Measurements from ENCODE around the gene WWTR1.

The WWTR1 gene

DNA sequence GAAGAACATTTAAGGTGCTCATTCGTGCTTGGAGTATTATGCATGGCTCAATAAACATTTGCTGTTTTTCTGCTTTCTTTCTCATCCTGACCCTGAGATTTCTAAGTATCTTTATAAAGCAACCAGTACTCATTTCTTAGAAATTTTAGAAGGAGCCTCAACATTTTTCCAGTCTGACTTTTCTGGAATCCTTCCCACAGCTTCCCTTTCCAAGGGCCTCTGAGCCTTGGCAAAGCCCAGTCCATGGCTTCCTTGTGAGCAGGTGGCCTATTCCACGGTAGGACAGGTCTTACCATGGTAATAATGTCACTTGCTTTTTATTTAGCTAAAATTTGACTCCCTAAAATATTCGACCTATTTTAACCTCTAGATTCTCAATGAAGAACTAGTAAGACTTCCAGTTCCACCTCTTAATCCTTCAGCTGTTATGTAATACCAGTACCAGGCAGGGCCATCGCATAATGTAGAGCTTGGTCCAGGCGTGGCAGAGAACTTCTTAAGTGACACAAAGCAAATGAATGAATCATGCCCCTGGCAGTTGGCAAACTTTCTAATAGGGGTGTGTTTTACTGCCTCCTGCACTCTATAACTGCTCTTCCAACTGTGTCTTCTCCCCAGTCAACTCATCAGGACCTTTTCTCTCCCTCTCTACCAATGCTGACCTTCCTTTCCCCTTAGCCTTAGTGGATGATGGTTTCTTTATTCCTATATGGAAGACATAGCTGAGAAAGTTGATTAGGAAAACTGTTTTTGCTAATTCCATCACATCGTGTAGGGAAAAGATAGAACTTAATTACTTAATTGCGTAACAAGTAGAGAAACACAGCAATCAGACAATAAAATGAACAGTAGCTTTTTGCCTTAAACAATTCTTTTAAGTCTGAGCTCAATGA lies 184.2 kb downstream of the WWTR1 start:
- H3K27ac ChIP-seq (ENCODE audit: low read depth, low read length, poor library complexity, severe bottlenecking) = no peak overlapping the region
- H3K36me3 ChIP-seq (ENCODE audit: insufficient read depth, low read length) = no peaks in the 10 kb centered on the region
- H3K9ac ChIP-seq (ENCODE audit: low read length) = no peak overlapping the region
- H3F3A ChIP-seq (ENCODE audit: insufficient read depth, low read length) = no peaks in the 10 kb centered on the region
- H3K4me1 ChIP-seq (ENCODE audit: insufficient read depth, low read length, severe bottlenecking) = no peaks in the 10 kb centered on the region
- H4K20me1 ChIP-seq (ENCODE audit: insufficient read depth, low read length) = no peaks in the 10 kb centered on the region
- H3K9me2 ChIP-seq (ENCODE audit: low read depth, low read length) = no peaks in the 10 kb centered on the region
- no peak overlapping the region for H3K4me3 ChIP-seq (ENCODE audit: low read depth, low read length, poor library complexity, severe bottlenecking)
- H2AFZ ChIP-seq (ENCODE audit: low read length) = no peak overlapping the region
- H3K4me2 ChIP-seq (ENCODE audit: low read length) = no peak overlapping the region
- TF ChIP-seq EZH2 (IDR thresholded peaks at IDR 0.05; ENCODE audit: borderline replicate concordance, low read length) = no peak
- TF ChIP-seq, protein P1, sequence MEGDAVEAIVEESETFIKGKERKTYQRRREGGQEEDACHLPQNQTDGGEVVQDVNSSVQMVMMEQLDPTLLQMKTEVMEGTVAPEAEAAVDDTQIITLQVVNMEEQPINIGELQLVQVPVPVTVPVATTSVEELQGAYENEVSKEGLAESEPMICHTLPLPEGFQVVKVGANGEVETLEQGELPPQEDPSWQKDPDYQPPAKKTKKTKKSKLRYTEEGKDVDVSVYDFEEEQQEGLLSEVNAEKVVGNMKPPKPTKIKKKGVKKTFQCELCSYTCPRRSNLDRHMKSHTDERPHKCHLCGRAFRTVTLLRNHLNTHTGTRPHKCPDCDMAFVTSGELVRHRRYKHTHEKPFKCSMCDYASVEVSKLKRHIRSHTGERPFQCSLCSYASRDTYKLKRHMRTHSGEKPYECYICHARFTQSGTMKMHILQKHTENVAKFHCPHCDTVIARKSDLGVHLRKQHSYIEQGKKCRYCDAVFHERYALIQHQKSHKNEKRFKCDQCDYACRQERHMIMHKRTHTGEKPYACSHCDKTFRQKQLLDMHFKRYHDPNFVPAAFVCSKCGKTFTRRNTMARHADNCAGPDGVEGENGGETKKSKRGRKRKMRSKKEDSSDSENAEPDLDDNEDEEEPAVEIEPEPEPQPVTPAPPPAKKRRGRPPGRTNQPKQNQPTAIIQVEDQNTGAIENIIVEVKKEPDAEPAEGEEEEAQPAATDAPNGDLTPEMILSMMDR (IDR thresholded peaks at IDR 0.05; ENCODE audit: low read length) = no peak
- H3K79me2 ChIP-seq (ENCODE audit: insufficient read depth, low read length) = no peaks in the 10 kb centered on the region
- no peaks in the 10 kb centered on the region for H3K9me3 ChIP-seq (ENCODE audit: low read length)
- H3K27me3 ChIP-seq (ENCODE audit: insufficient read depth, low read length) = no peaks in the 10 kb centered on the region

DNA sequence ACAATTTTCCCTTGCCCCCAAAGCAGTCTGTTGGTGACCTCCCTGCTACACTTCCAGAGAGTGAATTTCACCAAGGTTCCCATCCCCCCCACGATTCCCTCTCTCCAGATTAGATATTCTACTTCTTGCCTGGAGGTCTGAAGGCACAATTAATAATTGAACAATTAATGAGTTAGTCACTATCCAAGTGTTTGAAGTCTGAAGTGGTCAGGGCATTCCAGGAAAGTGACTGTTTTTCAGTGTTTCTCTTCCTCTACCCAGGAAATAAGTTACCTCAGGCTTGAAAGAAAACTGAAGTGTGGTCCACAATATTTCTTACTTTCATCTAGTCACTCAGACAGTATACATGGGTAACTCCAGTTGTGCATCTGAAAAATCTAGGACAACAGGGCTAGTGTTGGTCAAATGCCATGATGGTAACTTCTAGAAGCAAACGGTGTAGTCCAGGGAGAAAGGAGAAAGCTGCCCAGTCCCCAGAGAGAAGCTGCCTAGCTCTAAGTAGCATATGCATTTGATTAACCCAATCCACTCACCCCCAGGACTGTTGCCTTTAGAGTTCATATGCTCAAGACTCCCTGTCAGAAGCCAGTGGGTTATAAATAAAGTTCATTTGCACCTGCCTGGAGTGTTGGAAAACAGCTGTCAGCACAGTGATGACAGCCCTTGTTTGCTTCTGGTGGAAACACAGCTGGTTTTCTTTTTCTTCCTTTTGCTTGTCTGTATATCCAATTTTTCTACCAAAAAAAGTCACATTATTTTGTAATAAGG lies 185.6 kb downstream of the WWTR1 start:
- Histone ChIP-seq H3K4me3 (ENCODE audit: low read depth, low read length, poor library complexity, severe bottlenecking) (no peak overlapping the region), H3K4me1 (ENCODE audit: insufficient read depth, low read length, severe bottlenecking) (no peaks in the 10 kb centered on the region), H3K9me3 (ENCODE audit: low read length) (no peaks in the 10 kb centered on the region), H3K9me2 (ENCODE audit: low read depth, low read length) (no peaks in the 10 kb centered on the region), H3K9ac (ENCODE audit: low read length) (no peak overlapping the region), H3F3A (ENCODE audit: insufficient read depth, low read length) (no peaks in the 10 kb centered on the region), H3K36me3 (ENCODE audit: insufficient read depth, low read length) (no peaks in the 10 kb centered on the region), H4K20me1 (ENCODE audit: insufficient read depth, low read length) (no peaks in the 10 kb centered on the region), H2AFZ (ENCODE audit: low read length) (no peak overlapping the region), H3K4me2 (ENCODE audit: low read length) (no peak overlapping the region), H3K79me2 (ENCODE audit: insufficient read depth, low read length) (no peaks in the 10 kb centered on the region), H3K27ac (ENCODE audit: low read depth, low read length, poor library complexity, severe bottlenecking) (no peak overlapping the region), H3K27me3 (ENCODE audit: insufficient read depth, low read length) (no peaks in the 10 kb centered on the region)
- no peak for TF ChIP-seq EZH2 (IDR thresholded peaks at IDR 0.05; ENCODE audit: borderline replicate concordance, low read length)
- TF ChIP-seq, protein P1 (IDR thresholded peaks at IDR 0.05; ENCODE audit: low read length) = no peak

DNA sequence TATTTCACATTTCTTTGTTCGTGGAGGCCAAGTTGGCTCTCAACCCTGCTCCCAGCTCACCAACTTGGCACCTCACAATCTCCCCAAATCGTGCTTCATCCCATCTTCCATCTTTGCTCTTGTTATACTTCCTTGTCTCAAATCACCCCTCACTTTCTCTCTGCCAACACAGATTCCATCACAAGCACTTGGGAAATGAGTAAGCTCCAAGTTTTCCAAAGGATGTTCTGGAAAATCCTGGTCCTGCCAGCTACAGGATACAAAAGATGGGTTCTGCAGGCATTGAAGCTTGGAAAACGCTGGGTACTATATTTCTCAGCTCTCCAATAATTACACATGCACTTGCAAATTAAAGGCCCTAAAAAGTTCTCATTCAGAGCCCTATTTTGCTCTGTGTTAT lies 187.4 kb downstream of the WWTR1 start:
- H2AFZ ChIP-seq (ENCODE audit: low read length) = no peak overlapping the region
- H4K20me1 ChIP-seq (ENCODE audit: insufficient read depth, low read length) = no peaks in the 10 kb centered on the region
- no peaks in the 10 kb centered on the region for H3K36me3 ChIP-seq (ENCODE audit: insufficient read depth, low read length)
- no peak overlapping the region for H3K9ac ChIP-seq (ENCODE audit: low read length)
- no peaks in the 10 kb centered on the region for H3K27me3 ChIP-seq (ENCODE audit: insufficient read depth, low read length)
- no peak for TF ChIP-seq EZH2 (IDR thresholded peaks at IDR 0.05; ENCODE audit: borderline replicate concordance, low read length)
- TF ChIP-seq, protein P1 (IDR thresholded peaks at IDR 0.05; ENCODE audit: low read length) = no peak
- no peak overlapping the region for H3K4me2 ChIP-seq (ENCODE audit: low read length)
- no peaks in the 10 kb centered on the region for H3K4me1 ChIP-seq (ENCODE audit: insufficient read depth, low read length, severe bottlenecking)
- no peaks in the 10 kb centered on the region for H3K79me2 ChIP-seq (ENCODE audit: insufficient read depth, low read length)
- H3K9me2 ChIP-seq (ENCODE audit: low read depth, low read length) = no peaks in the 10 kb centered on the region
- H3K4me3 ChIP-seq (ENCODE audit: low read depth, low read length, poor library complexity, severe bottlenecking) = no peak overlapping the region
- H3K9me3 ChIP-seq (ENCODE audit: low read length) = no peaks in the 10 kb centered on the region
- H3F3A ChIP-seq (ENCODE audit: insufficient read depth, low read length) = no peaks in the 10 kb centered on the region
- H3K27ac ChIP-seq (ENCODE audit: low read depth, low read length, poor library complexity, severe bottlenecking) = no peak overlapping the region

All from OCI-LY1 (cell line).